WTC11 (cell line): ENCODE results near the gene OSBPL10. TPM values are rescaled to one million over a fixed set of nuclear protein-coding genes. Genes with fewer than 3 reads are reported as not detected.

Source experiments
- ATAC-seq: fragments of 200-7000 bp; cut with Tn5 transposase; 2 replicates; pipeline ENCODE4 v1.10.0; 2021; ENCODE audit warnings: mild to moderate bottlenecking, moderate library complexity
- CTCF ChIA-PET: fragments of 300-600 bp; sonication (Branson Sonifier 250); formaldehyde crosslinking; loops from one replicate; lab custom pipeline; 2021; ENCODE audit warnings: antibody characterized with exemption; lab: Charles Lee
- POLR2A ChIA-PET: fragments of 350-600 bp; sonication (Branson Sonifier 250); formaldehyde crosslinking; loops from one replicate; lab custom pipeline; 2021; ENCODE audit warnings: antibody characterized with exemption; lab: Charles Lee
- DNase-seq: peaks from one replicate; pipeline ENCODE4 v3.0.0; 2021; ENCODE audit warnings: low spot score
- H3K27ac Mint-ChIP-seq: 2 replicates; pipeline ENCODE4 v1.8.0; 2021; ENCODE audit warnings: mixed read lengths
- H3K27me3 Mint-ChIP-seq: 2 replicates; pipeline ENCODE4 v1.8.0; 2021; ENCODE audit warnings: low read depth, mild to moderate bottlenecking, moderate library complexity, mixed read lengths
- H3K36me3 Mint-ChIP-seq: 2 replicates; pipeline ENCODE4 v1.8.0; 2021; ENCODE audit warnings: mixed read lengths
- H3K4me1 Mint-ChIP-seq: 2 replicates; pipeline ENCODE4 v1.8.0; 2022; ENCODE audit warnings: mixed read lengths
- H3K4me3 Mint-ChIP-seq: 2 replicates; pipeline ENCODE4 v1.8.0; 2021; ENCODE audit warnings: mild to moderate bottlenecking, moderate library complexity, mixed read lengths
- H3K9me3 Mint-ChIP-seq: 2 replicates; pipeline ENCODE4 v1.8.0; 2021; ENCODE audit warnings: mixed read lengths
- CBFB ChIP-seq: sonication (generic); formaldehyde crosslinking; IDR thresholded peaks from 2 replicates; pipeline ENCODE4 v1.8.1; 2022; ENCODE audit warnings: mild to moderate bottlenecking, low read depth, missing genetic modification reagents
- FOXK1 ChIP-seq: sonication (generic); formaldehyde crosslinking; IDR thresholded peaks from 2 replicates; pipeline ENCODE4 v1.8.0; 2022; ENCODE audit warnings: mild to moderate bottlenecking, moderate library complexity, missing genetic modification reagents
- MXD4 ChIP-seq: fragments of 250-450 bp; sonication (Bioruptor Pico); IDR thresholded peaks from 2 replicates; pipeline ENCODE4 v1.8.0; 2021; ENCODE audit warnings: mild to moderate bottlenecking, moderate library complexity, borderline replicate concordance
- MYBL2 ChIP-seq: sonication (generic); formaldehyde crosslinking; IDR thresholded peaks from 2 replicates; pipeline ENCODE4 v1.8.1; 2023; ENCODE audit warnings: mild to moderate bottlenecking, moderate library complexity, missing genetic modification reagents
- NFE2L1 ChIP-seq: sonication (generic); formaldehyde crosslinking; IDR thresholded peaks from 2 replicates; pipeline ENCODE4 v1.8.1; 2023; ENCODE audit warnings: missing genetic modification reagents
- NR3C1 ChIP-seq: sonication (generic); formaldehyde crosslinking; conservative IDR thresholded peaks from 2 replicates; pipeline ENCODE4 v1.8.1; 2023; ENCODE audit warnings: low read depth, mild to moderate bottlenecking, missing genetic modification reagents
- RELA ChIP-seq: sonication (generic); formaldehyde crosslinking; IDR thresholded peaks from 2 replicates; pipeline ENCODE4 v1.8.1; 2022; ENCODE audit warnings: missing genetic modification reagents, mild to moderate bottlenecking, borderline replicate concordance
- RORB ChIP-seq: fragments of 250-450 bp; sonication (Bioruptor Pico); IDR thresholded peaks from 2 replicates; pipeline ENCODE4 v1.9.0; 2021; ENCODE audit warnings: mild to moderate bottlenecking
- ZBTB21 ChIP-seq: sonication (generic); formaldehyde crosslinking; IDR thresholded peaks from 2 replicates; pipeline ENCODE4 v1.8.1; 2023; ENCODE audit warnings: mild to moderate bottlenecking, missing genetic modification reagents, borderline replicate concordance
- ZNF423 ChIP-seq: fragments of 250-450 bp; sonication (Bioruptor Pico); IDR thresholded peaks from 2 replicates; pipeline ENCODE4 v2.1.2; 2022; ENCODE audit warnings: mild to moderate bottlenecking, moderate library complexity
- total RNA-seq: library from RNA; stranded (reverse); gene quantifications from 3 replicates; pipeline ENCODE4 v1.2.3, GENCODE V29; 2021
- TF ChIP-seq, protein P1 (sequence below): sonication (generic); formaldehyde crosslinking; IDR thresholded peaks from 2 replicates; pipeline ENCODE4 v1.8.1; 2022; ENCODE audit warnings: missing genetic modification reagents, borderline replicate concordance
- TF ChIP-seq, protein P2 (sequence below): fragments of 200-600 bp; IDR thresholded peaks from 2 replicates; pipeline ENCODE4 v1.8.0; 2022; ENCODE audit warnings: antibody characterized with exemption
- TF ChIP-seq, protein P3 (sequence below): sonication (generic); formaldehyde crosslinking; IDR thresholded peaks from 2 replicates; pipeline ENCODE4 v1.8.1; 2023; ENCODE audit warnings: mild to moderate bottlenecking, missing genetic modification reagents
- TF ChIP-seq, protein P4 (sequence below): sonication (generic); formaldehyde crosslinking; IDR thresholded peaks from 2 replicates; pipeline ENCODE4 v1.8.1; 2022; ENCODE audit warnings: mild to moderate bottlenecking, moderate library complexity, missing genetic modification reagents
- TF ChIP-seq, protein P5 (sequence below): sonication (generic); formaldehyde crosslinking; IDR thresholded peaks from 2 replicates; pipeline ENCODE4 v1.8.0; 2022; ENCODE audit warnings: mild to moderate bottlenecking, missing genetic modification reagents
- TF ChIP-seq, protein P6 (sequence below): sonication (generic); formaldehyde crosslinking; IDR thresholded peaks from 2 replicates; pipeline ENCODE4 v1.8.0; 2023; ENCODE audit warnings: mild to moderate bottlenecking, missing genetic modification reagents
- TF ChIP-seq, protein P7 (sequence below): sonication (generic); formaldehyde crosslinking; IDR thresholded peaks from 2 replicates; pipeline ENCODE4 v1.8.0; 2022; ENCODE audit warnings: mild to moderate bottlenecking, missing genetic modification reagents
- TF ChIP-seq, protein P8 (sequence below): sonication (generic); formaldehyde crosslinking; IDR thresholded peaks from 2 replicates; pipeline ENCODE4 v1.8.0; 2022; ENCODE audit warnings: missing genetic modification reagents

Gene OSBPL10
- total RNA-seq, 1 experiment from 2014 or later: 84.1 TPM

DNA sequence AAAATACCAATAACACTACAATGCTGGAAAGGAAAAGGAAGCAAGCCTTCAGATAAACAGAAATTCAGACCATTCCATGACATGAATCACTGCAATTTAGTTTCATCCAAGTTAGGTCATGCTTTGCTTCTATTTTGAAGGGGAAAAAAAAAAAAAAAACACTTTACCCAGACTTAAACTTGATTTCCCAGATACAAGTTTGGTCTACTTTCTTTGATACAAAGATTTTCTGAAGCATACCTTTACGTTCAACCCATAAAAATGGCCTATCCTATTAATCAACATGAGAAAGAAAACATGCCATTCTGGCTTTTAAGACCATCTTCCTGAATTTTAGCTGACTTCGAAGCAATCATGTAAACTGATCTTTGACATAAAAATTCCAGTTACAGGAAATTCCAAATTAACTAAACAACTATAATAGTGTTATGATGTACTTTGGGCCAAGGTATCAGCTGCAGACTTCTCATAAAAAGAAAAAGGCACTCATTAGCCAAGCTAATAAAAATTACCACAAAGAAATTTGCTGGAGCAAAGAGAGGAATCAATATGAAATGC lies 12.6 kb downstream of the OSBPL10 start:
- Mint-ChIP-seq H3K4me3 (no peak overlapping the region; the same call in 1 of the 2 replicates), H3K9me3 (no peaks in the 10 kb centered on the region), H3K27me3 (no peaks in the 10 kb centered on the region), H3K36me3 (peaks cover 4% of the 10 kb centered on the region; the same call in 1 of the 2 replicates), H3K4me1 (peaks cover 76% of the 10 kb centered on the region), H3K27ac (peak overlapping the region; percentile 85)
- DNase-seq (no peak), ATAC-seq (no peak)
- ChIA-PET POLR2A (no interaction called here), CTCF (interaction anchor here (1.0 to 1.1 kb wide), 2 partner anchors 8 to 245 kb away, joined by 3 to 4 read pairs; no protein-coding TSS in a partner anchor)
- TF ChIP-seq, protein P1, sequence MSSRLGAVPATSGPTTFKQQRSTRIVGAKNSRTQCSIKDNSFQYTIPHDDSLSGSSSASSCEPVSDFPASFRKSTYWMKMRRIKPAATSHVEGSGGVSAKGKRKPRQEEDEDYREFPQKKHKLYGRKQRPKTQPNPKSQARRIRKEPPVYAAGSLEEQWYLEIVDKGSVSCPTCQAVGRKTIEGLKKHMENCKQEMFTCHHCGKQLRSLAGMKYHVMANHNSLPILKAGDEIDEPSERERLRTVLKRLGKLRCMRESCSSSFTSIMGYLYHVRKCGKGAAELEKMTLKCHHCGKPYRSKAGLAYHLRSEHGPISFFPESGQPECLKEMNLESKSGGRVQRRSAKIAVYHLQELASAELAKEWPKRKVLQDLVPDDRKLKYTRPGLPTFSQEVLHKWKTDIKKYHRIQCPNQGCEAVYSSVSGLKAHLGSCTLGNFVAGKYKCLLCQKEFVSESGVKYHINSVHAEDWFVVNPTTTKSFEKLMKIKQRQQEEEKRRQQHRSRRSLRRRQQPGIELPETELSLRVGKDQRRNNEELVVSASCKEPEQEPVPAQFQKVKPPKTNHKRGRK (CRISPR knock-in tag): no peak
- TF ChIP-seq CBFB: no peak
- no peak for TF ChIP-seq ZNF423
- TF ChIP-seq, protein P2, sequence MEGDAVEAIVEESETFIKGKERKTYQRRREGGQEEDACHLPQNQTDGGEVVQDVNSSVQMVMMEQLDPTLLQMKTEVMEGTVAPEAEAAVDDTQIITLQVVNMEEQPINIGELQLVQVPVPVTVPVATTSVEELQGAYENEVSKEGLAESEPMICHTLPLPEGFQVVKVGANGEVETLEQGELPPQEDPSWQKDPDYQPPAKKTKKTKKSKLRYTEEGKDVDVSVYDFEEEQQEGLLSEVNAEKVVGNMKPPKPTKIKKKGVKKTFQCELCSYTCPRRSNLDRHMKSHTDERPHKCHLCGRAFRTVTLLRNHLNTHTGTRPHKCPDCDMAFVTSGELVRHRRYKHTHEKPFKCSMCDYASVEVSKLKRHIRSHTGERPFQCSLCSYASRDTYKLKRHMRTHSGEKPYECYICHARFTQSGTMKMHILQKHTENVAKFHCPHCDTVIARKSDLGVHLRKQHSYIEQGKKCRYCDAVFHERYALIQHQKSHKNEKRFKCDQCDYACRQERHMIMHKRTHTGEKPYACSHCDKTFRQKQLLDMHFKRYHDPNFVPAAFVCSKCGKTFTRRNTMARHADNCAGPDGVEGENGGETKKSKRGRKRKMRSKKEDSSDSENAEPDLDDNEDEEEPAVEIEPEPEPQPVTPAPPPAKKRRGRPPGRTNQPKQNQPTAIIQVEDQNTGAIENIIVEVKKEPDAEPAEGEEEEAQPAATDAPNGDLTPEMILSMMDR: no peak
- TF ChIP-seq, protein P3, sequence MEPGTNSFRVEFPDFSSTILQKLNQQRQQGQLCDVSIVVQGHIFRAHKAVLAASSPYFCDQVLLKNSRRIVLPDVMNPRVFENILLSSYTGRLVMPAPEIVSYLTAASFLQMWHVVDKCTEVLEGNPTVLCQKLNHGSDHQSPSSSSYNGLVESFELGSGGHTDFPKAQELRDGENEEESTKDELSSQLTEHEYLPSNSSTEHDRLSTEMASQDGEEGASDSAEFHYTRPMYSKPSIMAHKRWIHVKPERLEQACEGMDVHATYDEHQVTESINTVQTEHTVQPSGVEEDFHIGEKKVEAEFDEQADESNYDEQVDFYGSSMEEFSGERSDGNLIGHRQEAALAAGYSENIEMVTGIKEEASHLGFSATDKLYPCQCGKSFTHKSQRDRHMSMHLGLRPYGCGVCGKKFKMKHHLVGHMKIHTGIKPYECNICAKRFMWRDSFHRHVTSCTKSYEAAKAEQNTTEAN (CRISPR knock-in tag): no peak
- no peak for TF ChIP-seq MXD4 (CRISPR knock-in tag)
- TF ChIP-seq, protein P4, sequence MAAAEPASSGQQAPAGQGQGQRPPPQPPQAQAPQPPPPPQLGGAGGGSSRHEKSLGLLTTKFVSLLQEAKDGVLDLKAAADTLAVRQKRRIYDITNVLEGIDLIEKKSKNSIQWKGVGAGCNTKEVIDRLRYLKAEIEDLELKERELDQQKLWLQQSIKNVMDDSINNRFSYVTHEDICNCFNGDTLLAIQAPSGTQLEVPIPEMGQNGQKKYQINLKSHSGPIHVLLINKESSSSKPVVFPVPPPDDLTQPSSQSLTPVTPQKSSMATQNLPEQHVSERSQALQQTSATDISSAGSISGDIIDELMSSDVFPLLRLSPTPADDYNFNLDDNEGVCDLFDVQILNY (CRISPR knock-in tag): no peak
- no peak for TF ChIP-seq RORB (CRISPR knock-in tag)
- TF ChIP-seq, protein P5, sequence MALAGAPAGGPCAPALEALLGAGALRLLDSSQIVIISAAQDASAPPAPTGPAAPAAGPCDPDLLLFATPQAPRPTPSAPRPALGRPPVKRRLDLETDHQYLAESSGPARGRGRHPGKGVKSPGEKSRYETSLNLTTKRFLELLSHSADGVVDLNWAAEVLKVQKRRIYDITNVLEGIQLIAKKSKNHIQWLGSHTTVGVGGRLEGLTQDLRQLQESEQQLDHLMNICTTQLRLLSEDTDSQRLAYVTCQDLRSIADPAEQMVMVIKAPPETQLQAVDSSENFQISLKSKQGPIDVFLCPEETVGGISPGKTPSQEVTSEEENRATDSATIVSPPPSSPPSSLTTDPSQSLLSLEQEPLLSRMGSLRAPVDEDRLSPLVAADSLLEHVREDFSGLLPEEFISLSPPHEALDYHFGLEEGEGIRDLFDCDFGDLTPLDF (CRISPR knock-in tag): no peak
- TF ChIP-seq, protein P6, sequence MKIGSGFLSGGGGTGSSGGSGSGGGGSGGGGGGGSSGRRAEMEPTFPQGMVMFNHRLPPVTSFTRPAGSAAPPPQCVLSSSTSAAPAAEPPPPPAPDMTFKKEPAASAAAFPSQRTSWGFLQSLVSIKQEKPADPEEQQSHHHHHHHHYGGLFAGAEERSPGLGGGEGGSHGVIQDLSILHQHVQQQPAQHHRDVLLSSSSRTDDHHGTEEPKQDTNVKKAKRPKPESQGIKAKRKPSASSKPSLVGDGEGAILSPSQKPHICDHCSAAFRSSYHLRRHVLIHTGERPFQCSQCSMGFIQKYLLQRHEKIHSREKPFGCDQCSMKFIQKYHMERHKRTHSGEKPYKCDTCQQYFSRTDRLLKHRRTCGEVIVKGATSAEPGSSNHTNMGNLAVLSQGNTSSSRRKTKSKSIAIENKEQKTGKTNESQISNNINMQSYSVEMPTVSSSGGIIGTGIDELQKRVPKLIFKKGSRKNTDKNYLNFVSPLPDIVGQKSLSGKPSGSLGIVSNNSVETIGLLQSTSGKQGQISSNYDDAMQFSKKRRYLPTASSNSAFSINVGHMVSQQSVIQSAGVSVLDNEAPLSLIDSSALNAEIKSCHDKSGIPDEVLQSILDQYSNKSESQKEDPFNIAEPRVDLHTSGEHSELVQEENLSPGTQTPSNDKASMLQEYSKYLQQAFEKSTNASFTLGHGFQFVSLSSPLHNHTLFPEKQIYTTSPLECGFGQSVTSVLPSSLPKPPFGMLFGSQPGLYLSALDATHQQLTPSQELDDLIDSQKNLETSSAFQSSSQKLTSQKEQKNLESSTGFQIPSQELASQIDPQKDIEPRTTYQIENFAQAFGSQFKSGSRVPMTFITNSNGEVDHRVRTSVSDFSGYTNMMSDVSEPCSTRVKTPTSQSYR (CRISPR knock-in tag): no peak
- TF ChIP-seq ZBTB21 (CRISPR knock-in tag): no peak
- TF ChIP-seq NR3C1 (CRISPR knock-in tag): no peak
- TF ChIP-seq, protein P7, sequence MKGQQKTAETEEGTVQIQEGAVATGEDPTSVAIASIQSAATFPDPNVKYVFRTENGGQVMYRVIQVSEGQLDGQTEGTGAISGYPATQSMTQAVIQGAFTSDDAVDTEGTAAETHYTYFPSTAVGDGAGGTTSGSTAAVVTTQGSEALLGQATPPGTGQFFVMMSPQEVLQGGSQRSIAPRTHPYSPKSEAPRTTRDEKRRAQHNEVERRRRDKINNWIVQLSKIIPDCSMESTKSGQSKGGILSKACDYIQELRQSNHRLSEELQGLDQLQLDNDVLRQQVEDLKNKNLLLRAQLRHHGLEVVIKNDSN (CRISPR knock-in tag): no peak
- TF ChIP-seq, protein P8, sequence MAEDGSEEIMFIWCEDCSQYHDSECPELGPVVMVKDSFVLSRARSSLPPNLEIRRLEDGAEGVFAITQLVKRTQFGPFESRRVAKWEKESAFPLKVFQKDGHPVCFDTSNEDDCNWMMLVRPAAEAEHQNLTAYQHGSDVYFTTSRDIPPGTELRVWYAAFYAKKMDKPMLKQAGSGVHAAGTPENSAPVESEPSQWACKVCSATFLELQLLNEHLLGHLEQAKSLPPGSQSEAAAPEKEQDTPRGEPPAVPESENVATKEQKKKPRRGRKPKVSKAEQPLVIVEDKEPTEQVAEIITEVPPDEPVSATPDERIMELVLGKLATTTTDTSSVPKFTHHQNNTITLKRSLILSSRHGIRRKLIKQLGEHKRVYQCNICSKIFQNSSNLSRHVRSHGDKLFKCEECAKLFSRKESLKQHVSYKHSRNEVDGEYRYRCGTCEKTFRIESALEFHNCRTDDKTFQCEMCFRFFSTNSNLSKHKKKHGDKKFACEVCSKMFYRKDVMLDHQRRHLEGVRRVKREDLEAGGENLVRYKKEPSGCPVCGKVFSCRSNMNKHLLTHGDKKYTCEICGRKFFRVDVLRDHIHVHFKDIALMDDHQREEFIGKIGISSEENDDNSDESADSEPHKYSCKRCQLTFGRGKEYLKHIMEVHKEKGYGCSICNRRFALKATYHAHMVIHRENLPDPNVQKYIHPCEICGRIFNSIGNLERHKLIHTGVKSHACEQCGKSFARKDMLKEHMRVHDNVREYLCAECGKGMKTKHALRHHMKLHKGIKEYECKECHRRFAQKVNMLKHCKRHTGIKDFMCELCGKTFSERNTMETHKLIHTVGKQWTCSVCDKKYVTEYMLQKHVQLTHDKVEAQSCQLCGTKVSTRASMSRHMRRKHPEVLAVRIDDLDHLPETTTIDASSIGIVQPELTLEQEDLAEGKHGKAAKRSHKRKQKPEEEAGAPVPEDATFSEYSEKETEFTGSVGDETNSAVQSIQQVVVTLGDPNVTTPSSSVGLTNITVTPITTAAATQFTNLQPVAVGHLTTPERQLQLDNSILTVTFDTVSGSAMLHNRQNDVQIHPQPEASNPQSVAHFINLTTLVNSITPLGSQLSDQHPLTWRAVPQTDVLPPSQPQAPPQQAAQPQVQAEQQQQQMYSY: no peak
- no peak for TF ChIP-seq MYBL2
- no peak for TF ChIP-seq NFE2L1 (CRISPR knock-in tag)
- no peak for TF ChIP-seq FOXK1 (CRISPR knock-in tag)
- TF ChIP-seq RELA (CRISPR knock-in tag): no peak
